GM04503 (cell line): ENCODE data around the gene BTBD16.

Experiments used
- DNase-seq: peaks from one replicate; pipeline ENCODE4 v3.0.0-alpha.2; 2012; ENCODE audit warnings: low read depth

Gene BTBD16

GRCh38 chr10:122316224-122316884 lies 45.3 kb downstream of the BTBD16 start:
- no peak for DNase-seq

GRCh38 chr10:122321960-122322359 lies 50.9 kb downstream of the BTBD16 start:
- DNase-seq, result no peak

DNA sequence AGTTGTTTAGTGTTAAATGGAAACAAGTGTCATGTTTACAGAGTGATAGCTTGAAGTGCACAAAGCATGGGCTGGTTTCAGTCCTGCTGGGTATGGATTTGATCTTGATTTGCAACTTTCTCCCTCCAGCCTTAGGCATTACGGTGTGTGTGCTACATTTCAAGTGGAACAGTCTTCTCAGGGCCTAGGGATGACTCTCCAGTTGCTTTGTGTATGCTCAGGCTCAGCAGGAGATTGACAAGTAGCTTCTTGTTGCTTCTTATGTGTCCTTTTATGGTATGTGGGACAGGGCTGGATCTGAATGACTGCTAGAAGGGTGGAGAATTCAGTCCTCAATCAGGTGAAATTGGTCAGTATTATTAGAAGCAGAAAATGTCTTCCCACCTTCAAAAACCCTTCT lies 52.1 kb downstream of the BTBD16 start:
- DNase-seq, result no peak

DNA sequence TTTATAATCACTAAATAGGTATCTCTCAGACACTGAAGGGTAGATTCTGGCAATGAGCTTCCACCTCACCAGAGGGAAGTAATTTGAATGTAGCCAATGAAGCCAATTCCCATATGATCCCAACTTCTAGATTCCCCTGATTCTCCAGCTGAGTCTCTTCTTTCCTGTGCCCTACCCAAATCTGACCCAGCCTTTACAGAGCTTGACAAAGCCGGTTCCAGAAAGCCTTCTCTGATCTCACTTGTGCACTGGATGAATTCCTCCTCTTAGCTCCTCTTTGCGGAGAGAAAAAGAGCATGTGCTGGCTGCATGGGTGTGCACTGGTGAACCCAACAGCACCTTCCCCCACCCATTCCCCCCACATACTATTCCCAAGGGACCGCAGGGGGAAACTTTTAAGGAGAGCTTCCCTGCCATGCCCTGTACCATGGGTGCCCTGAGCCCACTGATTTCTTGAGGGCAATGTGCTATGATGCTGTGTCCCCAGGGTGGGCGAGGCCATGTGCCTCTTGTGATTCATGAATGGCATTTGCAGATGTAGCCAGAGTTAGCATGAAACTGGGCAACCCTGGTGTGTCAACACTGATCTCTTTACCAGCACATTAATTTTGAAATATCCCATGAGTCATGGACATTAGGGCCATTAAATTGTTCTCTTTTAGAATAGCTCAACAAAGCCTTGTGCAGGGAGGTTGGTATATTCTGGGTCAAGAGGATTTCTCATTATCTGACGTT lies 53.0 kb downstream of the BTBD16 start:
- DNase-seq, result peak; percentile 40

DNA sequence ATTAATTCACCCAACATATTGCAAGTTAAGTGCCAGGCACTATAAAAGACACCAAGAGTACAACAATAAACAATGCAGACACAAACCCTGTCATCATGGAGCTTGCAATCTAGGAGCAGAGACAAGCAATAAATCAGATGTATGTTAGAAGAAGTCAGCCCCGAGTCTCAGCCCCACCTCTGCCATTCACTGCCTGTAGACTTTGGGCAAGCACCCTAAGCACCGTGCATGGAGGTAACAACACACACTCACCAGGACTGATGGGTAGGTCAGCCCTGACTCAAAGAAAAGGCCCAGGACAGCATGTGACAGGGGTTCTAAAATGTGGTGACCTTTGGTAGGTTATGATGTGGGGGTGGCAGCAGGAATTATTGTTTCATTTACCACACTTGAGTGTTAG lies 54.1 kb downstream of the BTBD16 start:
- DNase-seq, result no peak

DNA sequence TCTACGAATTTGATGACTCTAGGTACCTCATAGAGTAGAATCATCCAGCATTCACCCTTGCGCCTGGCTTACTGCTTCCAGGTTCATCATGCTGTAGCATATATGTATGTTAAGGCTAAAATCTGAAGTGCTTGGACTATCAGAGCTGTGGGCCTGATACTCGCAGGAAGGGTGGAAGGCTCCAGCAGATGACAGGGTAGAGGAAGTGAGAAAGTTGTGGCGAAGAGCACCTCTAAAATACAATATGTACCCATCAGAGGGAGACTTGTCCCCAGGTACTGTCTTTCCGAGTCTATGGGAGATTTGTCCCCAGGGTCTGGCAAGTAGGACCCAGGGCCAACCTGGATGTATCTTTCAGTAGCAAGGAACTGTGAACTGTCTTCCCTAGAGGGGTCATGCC lies 55.3 kb downstream of the BTBD16 start:
- no peak for DNase-seq

DNA sequence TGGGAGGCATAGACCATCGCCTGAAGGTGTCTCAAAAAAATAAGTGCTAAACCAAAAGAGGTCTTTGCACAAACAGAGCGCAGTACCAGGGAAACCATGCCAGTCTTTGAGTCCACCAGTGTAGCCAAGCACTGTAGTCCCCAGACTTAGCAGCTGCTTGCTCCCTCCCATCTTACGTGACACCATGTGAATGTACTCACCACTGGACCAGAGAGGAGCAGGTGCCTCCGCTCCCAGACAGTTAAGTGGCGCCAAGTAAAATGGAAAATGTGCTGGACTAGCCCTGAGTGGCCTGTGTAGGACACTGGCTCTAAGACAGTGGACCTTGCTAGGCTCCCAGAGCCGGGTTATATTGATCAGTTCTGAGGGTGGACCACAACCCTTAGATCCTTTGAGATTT lies 55.7 kb downstream of the BTBD16 start:
- no peak for DNase-seq

DNA sequence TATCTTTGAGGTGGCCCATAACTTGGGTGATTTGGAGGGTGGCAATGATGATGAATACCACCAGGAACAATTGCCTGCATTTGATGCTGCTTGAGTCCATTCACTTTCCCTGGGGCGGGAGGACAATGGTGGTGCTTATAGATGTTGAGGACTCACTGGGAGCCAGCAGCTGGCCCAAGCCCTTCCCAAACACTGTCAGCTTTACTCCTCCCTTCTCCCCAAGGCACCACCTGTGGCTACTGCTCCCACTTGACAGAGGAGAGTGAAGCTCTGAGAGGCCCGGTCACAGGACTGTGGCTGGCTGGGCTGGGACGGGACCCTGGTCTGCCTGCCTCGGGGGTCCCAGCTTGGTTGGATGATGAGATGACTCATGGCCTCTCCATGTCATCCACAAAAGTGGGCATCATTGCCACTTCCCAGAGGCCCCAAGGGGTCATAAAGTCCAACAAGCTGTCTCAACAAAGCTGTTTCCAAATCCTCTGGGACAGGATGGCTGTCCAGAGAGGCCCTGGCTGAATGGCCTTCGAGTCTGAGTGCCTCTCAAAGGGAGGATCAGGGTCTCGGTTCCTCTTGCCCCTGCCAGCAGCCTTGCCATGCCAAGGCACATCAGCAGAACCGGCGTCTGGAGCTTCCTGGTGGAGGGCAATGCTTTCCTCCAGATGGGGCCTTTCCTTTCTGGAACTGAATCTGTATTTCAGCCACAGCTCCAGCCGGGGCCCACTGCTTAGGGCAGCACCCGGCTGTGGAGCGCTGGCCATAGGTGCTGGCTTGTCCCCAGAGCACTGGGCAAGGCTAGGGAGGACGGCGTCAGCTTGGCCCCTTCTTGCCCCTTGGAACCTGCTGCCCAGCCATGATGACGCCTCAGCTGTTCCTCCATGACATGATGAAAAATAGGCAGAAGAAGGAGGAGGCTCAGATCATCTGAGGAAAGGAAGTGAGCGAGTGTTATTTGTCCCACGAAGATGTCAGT lies 56.4 kb downstream of the BTBD16 start:
- no peak for DNase-seq

- no peak for DNase-seq
These were observed 57.6 kb downstream of the BTBD16 start for GRCh38 chr10:122328676-122329075.

- DNase-seq, result no peak
These were observed 58.3 kb downstream of the BTBD16 start for GRCh38 chr10:122329416-122329815.

DNA sequence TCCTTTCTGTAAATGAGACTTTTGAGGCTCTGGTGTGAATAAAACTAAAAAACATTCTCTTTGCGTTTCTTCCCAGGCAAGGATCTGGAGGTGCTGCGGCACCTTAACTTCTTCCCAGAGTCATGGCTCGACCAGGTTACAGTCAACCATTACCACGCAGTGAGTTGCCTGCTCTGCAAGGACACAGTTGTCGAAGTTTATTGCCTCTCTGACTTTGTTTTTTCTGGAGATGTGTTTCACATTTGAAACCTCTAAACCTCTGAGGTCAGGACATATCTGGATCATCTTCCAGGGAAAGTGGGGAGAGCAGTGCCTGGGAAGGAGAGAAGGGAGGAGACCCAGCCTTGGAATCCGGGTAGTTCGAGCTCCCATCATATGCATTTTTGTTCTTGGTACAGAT lies 60.0 kb downstream of the BTBD16 start:
- no peak for DNase-seq

- DNase-seq, result no peak
These were observed 60.7 kb downstream of the BTBD16 start for GRCh38 chr10:122331615-122332446.

- no peak for DNase-seq
These were observed 61.9 kb downstream of the BTBD16 start for GRCh38 chr10:122333037-122333436.

DNA sequence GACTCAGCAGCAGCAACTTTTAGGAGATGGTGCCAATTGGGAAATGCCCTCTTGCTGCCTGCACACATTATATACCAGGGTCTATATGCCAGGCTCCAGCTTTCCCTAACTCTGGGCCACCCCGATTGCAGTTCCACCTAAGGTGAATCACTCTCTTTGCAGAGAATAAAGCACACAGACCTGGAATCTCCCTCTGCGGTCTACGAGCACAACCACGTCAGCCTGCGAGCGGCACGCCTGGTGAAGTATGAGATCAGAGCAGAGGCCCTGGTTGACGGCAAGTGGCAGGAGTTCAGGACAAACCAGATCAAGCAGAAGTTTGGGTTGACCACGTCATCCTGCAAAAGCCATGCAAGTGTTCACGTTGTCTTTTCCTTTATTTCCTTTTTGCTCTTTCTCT lies 65.2 kb downstream of the BTBD16 start:
- no peak for DNase-seq

DNA sequence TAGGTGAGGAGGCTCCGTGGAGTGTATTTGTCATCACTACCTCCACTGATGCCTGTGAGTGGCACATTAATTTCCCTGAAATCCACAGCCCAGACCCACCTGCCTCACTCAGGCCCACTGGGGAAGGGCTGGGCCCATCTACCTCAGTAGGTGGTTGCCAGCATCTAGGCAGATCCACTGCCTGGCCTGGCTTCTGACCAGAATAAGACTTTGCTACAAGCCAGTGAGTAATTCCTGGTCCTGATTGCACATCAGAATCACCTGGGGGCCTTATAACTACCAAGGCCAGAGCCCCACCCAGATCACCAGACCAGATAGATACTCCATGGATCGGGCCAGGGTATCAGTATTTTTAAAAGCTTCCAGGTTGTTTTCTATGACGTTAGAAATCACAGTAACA lies 65.9 kb downstream of the BTBD16 start:
- no peak for DNase-seq

DNA sequence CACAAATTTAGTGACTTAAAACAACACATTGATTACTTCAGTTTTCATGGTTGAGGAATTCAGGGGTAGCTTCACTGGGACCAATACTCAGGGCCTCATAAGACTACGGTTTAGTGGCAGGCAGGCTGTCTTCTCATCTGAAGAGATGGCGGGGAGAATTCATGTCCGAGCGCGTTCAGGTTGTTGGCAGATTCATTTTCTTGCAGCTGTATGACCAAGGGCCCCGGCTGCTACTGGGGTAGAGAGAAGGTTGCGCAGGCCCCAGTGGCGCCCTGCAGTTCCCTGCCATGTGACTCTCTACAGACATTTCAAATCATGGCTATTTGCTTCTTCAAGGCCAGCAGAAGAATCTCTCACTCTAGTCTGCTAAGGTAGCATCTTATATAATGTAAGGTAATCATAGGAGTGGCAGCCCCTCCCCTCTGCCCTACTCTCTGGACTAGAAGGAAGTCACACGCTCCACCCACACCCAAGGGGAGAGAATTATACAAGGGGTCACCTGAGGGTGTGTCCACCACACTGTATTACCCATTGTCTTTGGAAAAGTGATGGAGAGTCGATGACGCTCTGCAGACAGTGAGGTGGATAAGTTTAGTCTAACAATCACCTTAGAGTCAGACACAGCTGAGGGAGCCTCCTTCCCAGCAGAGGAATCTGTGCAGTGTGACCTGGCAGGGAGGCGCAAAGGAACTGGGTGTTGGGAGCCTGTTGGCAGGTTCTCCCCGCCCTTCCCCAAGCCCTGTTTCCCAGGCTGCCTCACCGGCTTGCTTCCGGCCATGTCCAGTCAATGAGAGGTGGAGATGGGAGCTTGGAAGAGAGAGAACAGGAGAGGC lies 67.7 kb downstream of the BTBD16 start:
- DNase-seq, result no peak

DNA sequence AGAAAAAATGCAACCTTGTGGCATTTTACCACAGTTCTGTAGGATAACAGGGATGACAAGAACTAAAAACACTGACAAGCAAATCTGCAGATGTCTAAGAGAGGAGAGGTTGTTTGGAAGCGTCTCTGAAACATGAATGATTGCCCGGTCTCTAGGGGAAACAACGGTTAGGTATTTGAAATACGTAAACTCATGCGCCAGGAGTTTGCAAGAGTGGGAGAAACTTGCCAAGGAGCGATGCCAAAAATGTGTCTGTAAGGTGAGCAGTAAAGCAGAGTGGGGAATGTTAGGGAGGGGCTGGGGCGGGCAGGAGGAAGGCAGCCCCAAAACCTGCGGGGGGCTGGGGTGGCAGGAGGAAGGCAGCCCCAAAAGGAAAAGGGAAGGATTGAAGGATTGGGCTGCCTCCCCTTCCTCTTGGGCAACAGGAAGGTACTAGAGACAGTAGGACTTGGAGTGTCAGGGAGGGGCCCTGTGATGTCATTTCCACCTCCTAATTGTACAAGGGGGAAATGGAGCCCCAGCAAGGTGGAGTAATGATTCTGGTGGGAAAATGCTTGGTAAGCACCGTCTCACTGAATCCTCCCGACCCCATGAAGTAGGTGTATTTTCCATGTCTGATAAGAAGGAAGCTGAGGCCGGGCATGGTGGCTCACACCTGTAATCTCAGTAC lies 70.2 kb downstream of the BTBD16 start:
- DNase-seq, result no peak

DNA sequence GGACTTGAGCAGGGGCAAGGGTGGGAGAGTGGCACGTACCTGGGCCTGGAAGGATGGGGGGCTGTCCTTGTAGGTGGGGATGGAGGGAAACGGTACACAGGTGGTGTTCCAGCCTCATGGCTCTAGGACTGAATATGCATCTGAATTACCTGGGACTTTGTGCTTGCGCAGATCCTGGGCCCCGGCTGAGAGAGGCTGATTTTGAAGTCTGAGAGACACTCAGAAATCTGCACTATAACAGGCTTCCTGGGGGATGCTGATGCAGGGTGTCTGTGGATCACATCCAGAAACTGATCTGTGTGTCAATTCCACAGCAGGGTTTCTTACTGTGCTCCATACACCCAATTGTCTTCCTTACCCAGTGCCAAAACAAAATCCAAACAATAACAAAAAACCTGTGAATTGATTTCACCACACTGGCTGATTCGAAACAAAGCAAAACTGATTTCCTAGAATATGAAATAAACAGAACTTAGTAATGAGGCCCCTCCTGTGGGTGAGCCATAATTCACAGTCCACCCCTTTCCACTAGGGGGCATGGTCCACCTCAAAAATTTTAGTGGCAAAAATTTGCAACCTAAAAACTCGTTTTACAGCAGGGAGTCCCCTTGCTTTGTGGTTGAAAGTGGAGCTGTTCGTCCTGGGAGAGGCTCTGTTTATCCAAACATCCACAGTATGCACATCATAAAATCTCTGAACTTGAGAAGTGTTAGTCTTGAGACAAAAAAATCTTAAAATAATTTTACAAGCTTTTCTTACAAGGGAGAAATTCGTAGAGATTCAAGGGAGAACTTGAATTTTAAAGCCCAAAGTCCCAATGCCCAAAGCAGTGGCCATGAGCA lies 71.4 kb downstream of the BTBD16 start:
- peak; percentile 4 for DNase-seq

DNA sequence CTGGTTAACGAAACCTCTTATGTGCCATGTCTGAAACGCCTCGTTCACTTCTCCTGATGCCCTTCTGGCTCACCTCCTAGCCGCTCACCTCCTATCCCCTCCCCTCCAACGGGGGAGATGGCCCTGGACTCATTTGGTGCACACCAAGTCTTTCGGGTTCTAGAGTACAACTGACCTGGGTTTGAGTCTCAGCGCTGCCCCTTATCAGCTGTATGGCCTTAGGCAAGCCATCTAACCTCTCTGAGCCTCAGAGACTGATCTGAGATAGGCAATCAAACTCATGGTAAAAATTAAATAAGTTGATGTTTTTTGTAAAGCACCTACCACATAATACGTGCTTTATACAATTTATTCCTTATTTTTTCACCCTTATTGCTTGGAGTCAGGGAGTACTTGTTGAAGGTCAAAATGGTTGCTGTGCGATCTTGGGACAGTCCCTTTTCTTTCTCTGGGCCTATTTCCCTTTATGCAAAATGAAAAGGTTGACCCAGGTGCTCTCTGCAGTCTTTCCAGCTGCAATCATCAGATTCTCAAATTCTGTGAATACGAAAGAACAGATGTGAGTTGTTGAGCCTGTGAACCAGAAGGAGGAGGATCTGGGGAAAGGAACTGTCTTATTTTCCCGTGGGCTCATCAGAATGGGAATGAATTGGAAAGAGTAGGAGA lies 72.2 kb downstream of the BTBD16 start:
- no peak for DNase-seq
